NCI-H226 (cell line): Measurements from ENCODE around the gene STEAP1B.
"Not testable (repeated sequence)": the region's sequence is repeated elsewhere in the genome, so short reads cannot be mapped to it uniquely, and the experiment has no call there.

Source experiments
- DNase-seq: peaks from one replicate; pipeline ENCODE4 v3.0.0-alpha.2; 2015

STEAP1B gene

GRCh38 chr7:22452142-22452959 lies 47.6 kb downstream of the STEAP1B start:
- no peak for DNase-seq

- not testable (repeated sequence) for DNase-seq
Observed at GRCh38 chr7:22450013-22450412, 50.0 kb downstream of the STEAP1B start.

GRCh38 chr7:22447762-22448161 lies 52.2 kb downstream of the STEAP1B start:
- DNase-seq = no peak

- no peak for DNase-seq
Observed at GRCh38 chr7:22447008-22447407, 53.0 kb downstream of the STEAP1B start.

GRCh38 chr7:22445853-22446252 lies 54.1 kb downstream of the STEAP1B start:
- no peak for DNase-seq

- DNase-seq = no peak
Observed at GRCh38 chr7:22445140-22445743, 54.7 kb downstream of the STEAP1B start.

GRCh38 chr7:22444181-22444971 lies 55.6 kb downstream of the STEAP1B start:
- no peak for DNase-seq

- DNase-seq = no peak
Observed at GRCh38 chr7:22443370-22444180, 56.4 kb downstream of the STEAP1B start.

GRCh38 chr7:22442882-22443369 lies 57.1 kb downstream of the STEAP1B start:
- DNase-seq = no peak

- DNase-seq = no peak
Observed at GRCh38 chr7:22442187-22442881, 57.7 kb downstream of the STEAP1B start.

- no peak for DNase-seq
Observed at GRCh38 chr7:22441157-22441556, 58.8 kb downstream of the STEAP1B start.

- DNase-seq = no peak
Observed at GRCh38 chr7:22438994-22439393, 61.0 kb downstream of the STEAP1B start.

GRCh38 chr7:22436552-22436951 lies 63.4 kb downstream of the STEAP1B start:
- DNase-seq = not testable (repeated sequence)

GRCh38 chr7:22435720-22436119 lies 64.3 kb downstream of the STEAP1B start:
- no peak for DNase-seq

- DNase-seq = no peak
Observed at GRCh38 chr7:22435105-22435504, 64.9 kb downstream of the STEAP1B start.

GRCh38 chr7:22433710-22434460 lies 66.1 kb downstream of the STEAP1B start:
- peak; percentile 67 for DNase-seq

- DNase-seq = not testable (repeated sequence)
Observed at GRCh38 chr7:22433165-22433700, 66.8 kb downstream of the STEAP1B start.

- no peak for DNase-seq
Observed at GRCh38 chr7:22432203-22432718, 67.7 kb downstream of the STEAP1B start.

- DNase-seq = peak; percentile 99
Observed at GRCh38 chr7:22430457-22430856, 69.5 kb downstream of the STEAP1B start.

- no peak for DNase-seq
Observed at GRCh38 chr7:22429386-22429785, 70.6 kb downstream of the STEAP1B start.

- no peak for DNase-seq
Observed at GRCh38 chr7:22427855-22428254, 72.1 kb downstream of the STEAP1B start.
